H9 (cell line): ENCODE measurements around the gene SREBF1. TPM values are rescaled to one million over a fixed set of nuclear protein-coding genes. Genes with fewer than 3 reads are reported as not detected.

Experiments used
- DNase-seq: peaks from one replicate; pipeline ENCODE4 v3.0.0-alpha.2; 2017
- H2AFZ ChIP-seq: one replicate; pipeline ENCODE4 v1.6.1; 2013; ENCODE audit warnings: mild to moderate bottlenecking, low read length, control low read depth, moderate library complexity
- H2AK5ac ChIP-seq: 2 replicates; pipeline ENCODE4 v1.6.1; 2013; ENCODE audit warnings: low read length, control low read depth, mixed read lengths; ENCODE audit not compliant: insufficient read length
- H2BK120ac ChIP-seq: one replicate; pipeline ENCODE4 v1.6.1; 2013; ENCODE audit warnings: low read depth, mild to moderate bottlenecking, low read length, control low read depth, inconsistent platforms; ENCODE audit not compliant: poor library complexity, severe bottlenecking
- H2BK12ac ChIP-seq: 2 replicates; pipeline ENCODE4 v1.6.1; 2013; ENCODE audit warnings: low read length, control low read depth, mixed read lengths, low read depth; ENCODE audit not compliant: insufficient read length
- H2BK15ac ChIP-seq: 2 replicates; pipeline ENCODE4 v1.6.1; 2013; ENCODE audit warnings: low read depth, low read length, control low read depth
- H2BK20ac ChIP-seq: one replicate; pipeline ENCODE4 v1.6.1; 2013; ENCODE audit warnings: low read depth, mild to moderate bottlenecking, low read length, control low read depth, inconsistent platforms; ENCODE audit not compliant: poor library complexity, severe bottlenecking
- H2BK5ac ChIP-seq: 2 replicates; pipeline ENCODE4 v1.6.1; 2013; ENCODE audit warnings: low read length, control low read depth, mixed read lengths; ENCODE audit not compliant: insufficient read length
- H3K14ac ChIP-seq: 2 replicates; pipeline ENCODE4 v1.6.1; 2013; ENCODE audit warnings: low read length, control low read depth; ENCODE audit not compliant: insufficient read depth
- H3K18ac ChIP-seq: 2 replicates; pipeline ENCODE4 v1.6.1; 2013; ENCODE audit warnings: low read depth, mild to moderate bottlenecking, mixed read lengths, low read length, control low read depth; ENCODE audit not compliant: insufficient read length
- H3K23ac ChIP-seq: 2 replicates; pipeline ENCODE4 v1.6.1; 2013; ENCODE audit warnings: low read length, control low read depth, mixed read lengths, low read depth; ENCODE audit not compliant: insufficient read length
- H3K23me2 ChIP-seq: 2 replicates; pipeline ENCODE4 v1.6.1; 2013; ENCODE audit warnings: low read depth, mild to moderate bottlenecking, mixed read lengths, low read length, control low read depth; ENCODE audit not compliant: insufficient read length, poor library complexity, severe bottlenecking
- H3K27ac ChIP-seq: 2 replicates; pipeline ENCODE4 v1.5.1; 2013; ENCODE audit warnings: low read length, control low read depth, mixed read lengths, low read depth; ENCODE audit not compliant: insufficient read length
- H3K27me3 ChIP-seq: 2 replicates; pipeline ENCODE4 v1.6.1; 2013; ENCODE audit warnings: low read length, control low read depth, inconsistent platforms; ENCODE audit not compliant: insufficient read depth
- H3K4ac ChIP-seq: 2 replicates; pipeline ENCODE4 v1.6.1; 2013; ENCODE audit warnings: low read depth, mild to moderate bottlenecking, control low read depth, inconsistent platforms, low read length, moderate library complexity
- H3K4me1 ChIP-seq: 2 replicates; pipeline ENCODE4 v1.6.1; 2013; ENCODE audit warnings: low read length, control low read depth, inconsistent platforms; ENCODE audit not compliant: insufficient read depth
- H3K4me2 ChIP-seq: 2 replicates; pipeline ENCODE4 v1.6.1; 2013; ENCODE audit warnings: low read length, control low read depth, mixed read lengths; ENCODE audit not compliant: insufficient read length, insufficient read depth
- H3K56ac ChIP-seq: 2 replicates; pipeline ENCODE4 v1.6.1; 2013; ENCODE audit warnings: low read depth, mild to moderate bottlenecking, mixed read lengths, low read length, control low read depth; ENCODE audit not compliant: insufficient read length
- H3K79me1 ChIP-seq: 2 replicates; pipeline ENCODE4 v1.6.1; 2013; ENCODE audit warnings: low read depth, mild to moderate bottlenecking, moderate library complexity, low read length, control low read depth, inconsistent platforms; ENCODE audit not compliant: insufficient read depth, poor library complexity, severe bottlenecking
- H3K79me2 ChIP-seq: 2 replicates; pipeline ENCODE4 v1.6.1; 2013; ENCODE audit warnings: low read length, control low read depth, inconsistent platforms; ENCODE audit not compliant: insufficient read depth
- H3K9ac ChIP-seq: 2 replicates; pipeline ENCODE4 v1.6.1; 2013; ENCODE audit warnings: low read length, control low read depth, mixed read lengths; ENCODE audit not compliant: insufficient read length; ENCODE audit errors: extremely low read depth
- H3K9me3 ChIP-seq: one replicate; pipeline ENCODE4 v1.6.1; 2013; ENCODE audit warnings: low read depth, low read length, inconsistent platforms; ENCODE audit not compliant: control insufficient read depth
- H3T11ph ChIP-seq: one replicate; pipeline ENCODE4 v1.6.1; 2013; ENCODE audit warnings: mild to moderate bottlenecking, low read length, control low read depth, inconsistent platforms
- H4K20me1 ChIP-seq: one replicate; pipeline ENCODE4 v1.6.1; 2013; ENCODE audit not compliant: control insufficient read depth, insufficient read length, insufficient read depth
- H4K5ac ChIP-seq: 2 replicates; pipeline ENCODE4 v1.6.1; 2013; ENCODE audit warnings: low read depth, mild to moderate bottlenecking, mixed read lengths, low read length, control low read depth; ENCODE audit not compliant: insufficient read length
- H4K8ac ChIP-seq: replicated peaks from 2 replicates; pipeline ENCODE4 v1.6.1; 2013; ENCODE audit warnings: low read length, control low read depth, mixed read lengths, low read depth; ENCODE audit not compliant: insufficient read length
- H4K91ac ChIP-seq: 2 replicates; pipeline ENCODE4 v1.6.1; 2013; ENCODE audit warnings: low read depth, mild to moderate bottlenecking, moderate library complexity, mixed read lengths, low read length, control low read depth; ENCODE audit not compliant: insufficient read length
- H3K27ac Mint-ChIP-seq, 3 experiments: 2 replicates in 2 of 3; 3 replicates in 1 of 3; pipeline ENCODE4 v1.8.0; 2020 to 2021; ENCODE audit warnings: mixed read lengths in 3 of 3, mild to moderate bottlenecking in 1 of 3, moderate library complexity in 1 of 3
- H3K27me3 Mint-ChIP-seq: 2 replicates; pipeline ENCODE4 v1.8.0; 2021; ENCODE audit warnings: low read depth, mild to moderate bottlenecking, moderate library complexity, mixed read lengths
- H3K36me3 Mint-ChIP-seq, 3 experiments: 2 replicates in 2 of 3; 3 replicates in 1 of 3; pipeline ENCODE4 v1.8.0; 2020 to 2021; ENCODE audit warnings: low read depth in 3 of 3, mixed read lengths in 3 of 3; ENCODE audit not compliant: insufficient read depth in 1 of 3
- H3K4me1 Mint-ChIP-seq, 2 experiments: 2 replicates each; pipeline ENCODE4 v1.8.0; 2020; ENCODE audit warnings: mixed read lengths in 2 of 2
- H3K4me3 Mint-ChIP-seq, 2 experiments: 2 replicates in 1 of 2; 3 replicates in 1 of 2; pipeline ENCODE4 v1.8.0; 2020 to 2021; ENCODE audit warnings: mild to moderate bottlenecking in 2 of 2, mixed read lengths in 2 of 2, moderate library complexity in 1 of 2
- H3K9me3 Mint-ChIP-seq, 2 experiments: 2 replicates in 1 of 2; 3 replicates in 1 of 2; pipeline ENCODE4 v1.8.0; 2020; ENCODE audit warnings: mild to moderate bottlenecking in 2 of 2, mixed read lengths in 2 of 2, moderate library complexity in 1 of 2
- WGBS: extraction: QIAGEN DNeasy Blood & Tissue Kit; methylation state at CpG from one replicate; pipeline ENCODE4 v1.1.7; 2013; ENCODE audit warnings: missing lambda C conversion rate, low lambda C conversion rate, mixed read lengths; ENCODE audit not compliant: insufficient read length; ENCODE audit errors: extremely low coverage; 5-methylcytosine and 5-hydroxymethylcytosine counted together
- total RNA-seq: library from RNA; stranded (reverse); gene quantifications from 2 replicates; pipeline ENCODE4 v1.2.1, GENCODE V29; 2021
- TF ChIP-seq, protein P1 (sequence below): fragments of 200-600 bp; sonication (generic); conservative IDR thresholded peaks from 3 replicates; pipeline ENCODE4 v1.8.0; 2021; ENCODE audit warnings: antibody characterized with exemption, mild to moderate bottlenecking

Gene SREBF1
- total RNA-seq, 1 experiment from 2014 or later: 81.9 TPM

DNA sequence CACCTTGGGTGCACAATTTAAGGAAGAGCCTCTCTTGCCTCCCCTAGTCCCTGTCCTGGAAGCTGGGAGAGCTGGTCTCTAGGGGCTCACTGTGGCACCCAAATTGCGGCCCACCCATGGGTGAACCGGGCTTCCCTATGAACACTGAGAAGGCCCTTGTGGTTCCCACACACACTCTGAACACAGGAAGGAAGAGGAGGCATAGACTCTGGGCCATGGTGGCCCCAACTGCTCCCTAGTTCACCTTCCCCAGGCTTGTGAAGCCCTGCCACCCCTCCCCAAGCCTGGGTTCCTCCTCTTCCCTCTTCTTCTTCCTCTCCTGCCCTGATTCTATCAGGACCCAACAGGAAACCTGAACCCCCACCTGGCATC lies 10.5 kb downstream of the SREBF1 start:
- Histone ChIP-seq H2AFZ (no peak overlapping the region), H4K91ac (no peak overlapping the region), H3K27ac (no peak overlapping the region), H3K27me3 (no peaks in the 10 kb centered on the region), H3K9me3 (no peaks in the 10 kb centered on the region), H2AK5ac (no peak overlapping the region), H3K23ac (no peak overlapping the region), H3K4me2 (no peak overlapping the region), H3K14ac (no peak overlapping the region), H3T11ph (no peak overlapping the region), H2BK120ac (no peak overlapping the region), H4K8ac (no peak overlapping the region), H3K56ac (no peak overlapping the region), H2BK12ac (no peak overlapping the region), H3K79me1 (peaks cover 22% of the 10 kb centered on the region), H2BK15ac (no peak overlapping the region), H3K4me1 (peaks cover 11% of the 10 kb centered on the region), H3K79me2 (peaks cover 14% of the 10 kb centered on the region; the same call in 1 of the 2 replicates), H4K5ac (no peak overlapping the region), H4K20me1 (peaks cover 2% of the 10 kb centered on the region), H3K4ac (no peak overlapping the region), H2BK5ac (no peak overlapping the region), H3K9ac (no peak overlapping the region), H3K23me2 (peaks cover 9% of the 10 kb centered on the region), H2BK20ac (no peak overlapping the region), H3K18ac (no peak overlapping the region)
- WGBS: no CpG with 5 or more reads among the region's 2 CpGs
- DNase-seq: no peak
- no peaks in the 10 kb centered on the region for H3K27me3 Mint-ChIP-seq
- H3K4me3 Mint-ChIP-seq: peak overlapping the region in 1 of 2 experiments; percentile 63; a peak in 2 of 5 replicates
- TF ChIP-seq, protein P1, sequence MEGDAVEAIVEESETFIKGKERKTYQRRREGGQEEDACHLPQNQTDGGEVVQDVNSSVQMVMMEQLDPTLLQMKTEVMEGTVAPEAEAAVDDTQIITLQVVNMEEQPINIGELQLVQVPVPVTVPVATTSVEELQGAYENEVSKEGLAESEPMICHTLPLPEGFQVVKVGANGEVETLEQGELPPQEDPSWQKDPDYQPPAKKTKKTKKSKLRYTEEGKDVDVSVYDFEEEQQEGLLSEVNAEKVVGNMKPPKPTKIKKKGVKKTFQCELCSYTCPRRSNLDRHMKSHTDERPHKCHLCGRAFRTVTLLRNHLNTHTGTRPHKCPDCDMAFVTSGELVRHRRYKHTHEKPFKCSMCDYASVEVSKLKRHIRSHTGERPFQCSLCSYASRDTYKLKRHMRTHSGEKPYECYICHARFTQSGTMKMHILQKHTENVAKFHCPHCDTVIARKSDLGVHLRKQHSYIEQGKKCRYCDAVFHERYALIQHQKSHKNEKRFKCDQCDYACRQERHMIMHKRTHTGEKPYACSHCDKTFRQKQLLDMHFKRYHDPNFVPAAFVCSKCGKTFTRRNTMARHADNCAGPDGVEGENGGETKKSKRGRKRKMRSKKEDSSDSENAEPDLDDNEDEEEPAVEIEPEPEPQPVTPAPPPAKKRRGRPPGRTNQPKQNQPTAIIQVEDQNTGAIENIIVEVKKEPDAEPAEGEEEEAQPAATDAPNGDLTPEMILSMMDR: no peak
- H3K4me1 Mint-ChIP-seq: peaks cover 47 to 69% of the 10 kb centered on the region in 2 experiments
- H3K36me3 Mint-ChIP-seq: peaks cover 8 to 33% (median 17%) of the 10 kb centered on the region in 3 experiments; a peak in 6 of 7 replicates
- peak overlapping the region in 2 of 3 experiments; percentile 41 to 89; a peak in 4 of 7 replicates for H3K27ac Mint-ChIP-seq
- no peaks in the 10 kb centered on the region for H3K9me3 Mint-ChIP-seq
